ENCODE data around the gene LGR6. TPM values are rescaled to one million over a fixed set of nuclear protein-coding genes. Genes with fewer than 3 reads are reported as not detected.
A peak's percentile ranks its signal among the peaks of the same experiment; 100 is the strongest.

The LGR6 gene
- total and polyA plus RNA-seq, 2 experiments from 2014 or later, result 0.66 to 0.89 TPM

DNA sequence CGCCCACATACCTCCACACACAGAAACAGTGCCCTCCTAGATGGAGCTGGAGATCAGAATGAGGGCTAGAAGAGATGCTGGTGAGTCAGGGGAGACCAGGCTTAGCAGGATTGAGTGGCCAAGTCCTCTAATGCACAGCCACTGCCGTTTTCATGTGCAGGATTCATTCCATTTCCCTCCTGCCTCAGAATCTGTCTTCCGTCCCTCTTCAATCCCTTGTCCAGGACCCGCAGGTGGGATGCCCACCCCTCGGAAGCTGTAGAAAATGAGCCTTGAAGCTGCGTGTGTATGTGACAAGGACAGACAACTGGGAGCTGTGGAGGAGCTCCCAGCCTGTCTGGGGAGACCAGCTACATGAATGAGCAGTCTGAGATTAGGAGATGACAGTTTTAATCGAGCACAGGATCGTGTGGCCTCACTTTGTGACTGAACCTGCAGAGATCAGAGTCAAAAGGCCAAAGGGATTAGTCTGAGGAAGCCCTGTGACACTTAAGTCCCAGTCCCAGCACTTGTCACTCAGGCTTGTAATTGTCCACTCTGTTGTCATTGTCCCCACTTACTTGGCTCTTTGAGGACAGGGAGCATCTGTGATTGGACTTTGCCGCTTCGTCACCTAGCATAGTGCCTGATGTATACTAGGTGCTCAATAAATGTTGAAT lies 22.0 kb downstream of the LGR6 start:
- Mint-ChIP-seq H3K4me1 (peaks cover 24% of the 10 kb centered on the region), H3K9me3 (no peaks in the 10 kb centered on the region), H3K36me3 (ENCODE audit: low read depth) (no peaks in the 10 kb centered on the region), H3K27ac (no peak overlapping the region), H3K27me3 (ENCODE audit: insufficient read depth, low read depth, poor library complexity) (peaks cover 15% of the 10 kb centered on the region), H3K4me3 (no peak overlapping the region; the same call in 2 of the 3 replicates)
- Histone ChIP-seq H3K79me2 (replicated peaks; ENCODE audit: insufficient read depth) (no peaks in the 10 kb centered on the region), H3K4me3 (no peak overlapping the region), H4K20me1 (replicated peaks; ENCODE audit: insufficient read depth) (no peaks in the 10 kb centered on the region), H3K4me2 (no peak overlapping the region), H2AFZ (no peak overlapping the region), H3K27me3 (ENCODE audit: insufficient read depth) (peaks cover 5% of the 10 kb centered on the region), H3K9me2 (ENCODE audit: insufficient read depth) (no peaks in the 10 kb centered on the region), H3F3A (replicated peaks; ENCODE audit: low read depth) (no peaks in the 10 kb centered on the region), H3K27ac (ENCODE audit: low read depth) (no peak overlapping the region), H3K36me3 (ENCODE audit: insufficient read depth) (no peaks in the 10 kb centered on the region), H3K4me1 (ENCODE audit: insufficient read depth) (peaks cover 6% of the 10 kb centered on the region)
- TF ChIP-seq CREB1 (CRISPR knock-in tag; IDR thresholded peaks at IDR 0.05; ENCODE audit: low read depth) (no peak), POLR2AphosphoS5 (IDR thresholded peaks at IDR 0.05; ENCODE audit: low read depth) (no peak)
- TF ChIP-seq, protein P1, sequence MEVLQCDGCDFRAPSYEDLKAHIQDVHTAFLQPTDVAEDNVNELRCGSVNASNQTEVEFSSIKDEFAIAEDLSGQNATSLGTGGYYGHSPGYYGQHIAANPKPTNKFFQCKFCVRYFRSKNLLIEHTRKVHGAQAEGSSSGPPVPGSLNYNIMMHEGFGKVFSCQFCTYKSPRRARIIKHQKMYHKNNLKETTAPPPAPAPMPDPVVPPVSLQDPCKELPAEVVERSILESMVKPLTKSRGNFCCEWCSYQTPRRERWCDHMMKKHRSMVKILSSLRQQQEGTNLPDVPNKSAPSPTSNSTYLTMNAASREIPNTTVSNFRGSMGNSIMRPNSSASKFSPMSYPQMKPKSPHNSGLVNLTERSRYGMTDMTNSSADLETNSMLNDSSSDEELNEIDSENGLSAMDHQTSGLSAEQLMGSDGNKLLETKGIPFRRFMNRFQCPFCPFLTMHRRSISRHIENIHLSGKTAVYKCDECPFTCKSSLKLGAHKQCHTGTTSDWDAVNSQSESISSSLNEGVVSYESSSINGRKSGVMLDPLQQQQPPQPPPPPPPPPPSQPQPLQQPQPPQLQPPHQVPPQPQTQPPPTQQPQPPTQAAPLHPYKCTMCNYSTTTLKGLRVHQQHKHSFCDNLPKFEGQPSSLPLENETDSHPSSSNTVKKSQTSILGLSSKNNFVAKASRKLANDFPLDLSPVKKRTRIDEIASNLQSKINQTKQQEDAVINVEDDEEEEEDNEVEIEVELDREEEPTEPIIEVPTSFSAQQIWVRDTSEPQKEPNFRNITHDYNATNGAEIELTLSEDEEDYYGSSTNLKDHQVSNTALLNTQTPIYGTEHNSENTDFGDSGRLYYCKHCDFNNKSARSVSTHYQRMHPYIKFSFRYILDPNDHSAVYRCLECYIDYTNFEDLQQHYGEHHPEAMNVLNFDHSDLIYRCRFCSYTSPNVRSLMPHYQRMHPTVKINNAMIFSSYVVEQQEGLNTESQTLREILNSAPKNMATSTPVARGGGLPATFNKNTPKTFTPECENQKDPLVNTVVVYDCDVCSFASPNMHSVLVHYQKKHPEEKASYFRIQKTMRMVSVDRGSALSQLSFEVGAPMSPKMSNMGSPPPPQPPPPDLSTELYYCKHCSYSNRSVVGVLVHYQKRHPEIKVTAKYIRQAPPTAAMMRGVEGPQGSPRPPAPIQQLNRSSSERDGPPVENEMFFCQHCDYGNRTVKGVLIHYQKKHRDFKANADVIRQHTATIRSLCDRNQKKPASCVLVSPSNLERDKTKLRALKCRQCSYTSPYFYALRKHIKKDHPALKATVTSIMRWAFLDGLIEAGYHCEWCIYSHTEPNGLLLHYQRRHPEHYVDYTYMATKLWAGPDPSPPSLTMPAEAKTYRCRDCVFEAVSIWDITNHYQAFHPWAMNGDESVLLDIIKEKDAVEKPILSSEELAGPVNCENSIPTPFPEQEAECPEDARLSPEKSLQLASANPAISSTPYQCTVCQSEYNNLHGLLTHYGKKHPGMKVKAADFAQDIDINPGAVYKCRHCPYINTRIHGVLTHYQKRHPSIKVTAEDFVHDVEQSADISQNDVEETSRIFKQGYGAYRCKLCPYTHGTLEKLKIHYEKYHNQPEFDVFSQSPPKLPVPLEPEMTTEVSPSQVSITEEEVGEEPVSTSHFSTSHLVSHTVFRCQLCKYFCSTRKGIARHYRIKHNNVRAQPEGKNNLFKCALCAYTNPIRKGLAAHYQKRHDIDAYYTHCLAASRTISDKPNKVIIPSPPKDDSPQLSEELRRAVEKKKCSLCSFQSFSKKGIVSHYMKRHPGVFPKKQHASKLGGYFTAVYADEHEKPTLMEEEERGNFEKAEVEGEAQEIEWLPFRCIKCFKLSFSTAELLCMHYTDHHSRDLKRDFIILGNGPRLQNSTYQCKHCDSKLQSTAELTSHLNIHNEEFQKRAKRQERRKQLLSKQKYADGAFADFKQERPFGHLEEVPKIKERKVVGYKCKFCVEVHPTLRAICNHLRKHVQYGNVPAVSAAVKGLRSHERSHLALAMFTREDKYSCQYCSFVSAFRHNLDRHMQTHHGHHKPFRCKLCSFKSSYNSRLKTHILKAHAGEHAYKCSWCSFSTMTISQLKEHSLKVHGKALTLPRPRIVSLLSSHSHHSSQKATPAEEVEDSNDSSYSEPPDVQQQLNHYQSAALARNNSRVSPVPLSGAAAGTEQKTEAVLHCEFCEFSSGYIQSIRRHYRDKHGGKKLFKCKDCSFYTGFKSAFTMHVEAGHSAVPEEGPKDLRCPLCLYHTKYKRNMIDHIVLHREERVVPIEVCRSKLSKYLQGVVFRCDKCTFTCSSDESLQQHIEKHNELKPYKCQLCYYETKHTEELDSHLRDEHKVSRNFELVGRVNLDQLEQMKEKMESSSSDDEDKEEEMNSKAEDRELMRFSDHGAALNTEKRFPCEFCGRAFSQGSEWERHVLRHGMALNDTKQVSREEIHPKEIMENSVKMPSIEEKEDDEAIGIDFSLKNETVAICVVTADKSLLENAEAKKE (CRISPR knock-in tag; IDR thresholded peaks at IDR 0.05), result no peak
- DNase-seq (ENCODE audit: low spot score), result no peak
- no peak for ATAC-seq

DNA sequence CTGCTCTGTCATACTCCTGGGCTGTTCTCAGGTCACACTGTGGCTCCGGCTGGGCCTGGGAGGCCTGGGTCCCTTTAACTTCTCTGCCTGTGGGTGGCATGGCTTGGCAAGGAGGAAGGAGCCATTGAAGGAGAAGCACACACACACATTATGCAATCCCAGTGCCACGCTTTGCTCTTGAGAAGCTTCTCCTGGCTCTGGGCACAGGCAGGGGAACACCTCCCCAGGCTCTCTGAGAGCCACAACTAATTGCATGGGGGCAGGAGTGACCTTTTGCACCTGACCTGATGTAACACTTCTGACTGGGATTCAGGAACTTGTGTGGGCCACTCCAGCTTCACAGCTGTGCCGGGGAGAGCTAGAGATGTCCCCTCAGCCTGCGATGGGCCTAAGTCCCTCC lies 23.1 kb downstream of the LGR6 start:
- Histone ChIP-seq H3K9me2 (ENCODE audit: insufficient read depth) (no peaks in the 10 kb centered on the region), H3K36me3 (ENCODE audit: insufficient read depth) (no peaks in the 10 kb centered on the region), H3K4me1 (ENCODE audit: insufficient read depth) (peaks cover 6% of the 10 kb centered on the region), H3K79me2 (replicated peaks; ENCODE audit: insufficient read depth) (no peaks in the 10 kb centered on the region), H3K27ac (ENCODE audit: low read depth) (no peak overlapping the region), H3K27me3 (ENCODE audit: insufficient read depth) (peaks cover 5% of the 10 kb centered on the region), H2AFZ (0 out of 2 replicates have a peak overlapping the region, but pooled peaks have one; percentile 56), H3F3A (replicated peaks; ENCODE audit: low read depth) (no peaks in the 10 kb centered on the region), H4K20me1 (replicated peaks; ENCODE audit: insufficient read depth) (no peaks in the 10 kb centered on the region), H3K4me2 (no peak overlapping the region), H3K4me3 (no peak overlapping the region)
- ATAC-seq (no peak), DNase-seq (ENCODE audit: low spot score) (no peak)
- no peaks in the 10 kb centered on the region for H3K36me3 Mint-ChIP-seq (ENCODE audit: low read depth)
- H3K9me3 Mint-ChIP-seq, result no peaks in the 10 kb centered on the region
- no peak overlapping the region for H3K4me3 Mint-ChIP-seq
- H3K27ac Mint-ChIP-seq, result no peak overlapping the region
- peaks cover 29% of the 10 kb centered on the region for H3K4me1 Mint-ChIP-seq
- H3K27me3 Mint-ChIP-seq (ENCODE audit: insufficient read depth, low read depth, poor library complexity), result peaks cover 15% of the 10 kb centered on the region
- TF ChIP-seq JUNB (IDR thresholded peaks at IDR 0.05; ENCODE audit: unreplicated experiment) (no peak), POLR2AphosphoS5 (IDR thresholded peaks at IDR 0.05; ENCODE audit: low read depth) (no peak), EZH2phosphoT487 (IDR thresholded peaks at IDR 0.05; ENCODE audit: unreplicated experiment) (no peak), CREB1 (CRISPR knock-in tag; IDR thresholded peaks at IDR 0.05; ENCODE audit: low read depth) (no peak)
- TF ChIP-seq, protein P2, sequence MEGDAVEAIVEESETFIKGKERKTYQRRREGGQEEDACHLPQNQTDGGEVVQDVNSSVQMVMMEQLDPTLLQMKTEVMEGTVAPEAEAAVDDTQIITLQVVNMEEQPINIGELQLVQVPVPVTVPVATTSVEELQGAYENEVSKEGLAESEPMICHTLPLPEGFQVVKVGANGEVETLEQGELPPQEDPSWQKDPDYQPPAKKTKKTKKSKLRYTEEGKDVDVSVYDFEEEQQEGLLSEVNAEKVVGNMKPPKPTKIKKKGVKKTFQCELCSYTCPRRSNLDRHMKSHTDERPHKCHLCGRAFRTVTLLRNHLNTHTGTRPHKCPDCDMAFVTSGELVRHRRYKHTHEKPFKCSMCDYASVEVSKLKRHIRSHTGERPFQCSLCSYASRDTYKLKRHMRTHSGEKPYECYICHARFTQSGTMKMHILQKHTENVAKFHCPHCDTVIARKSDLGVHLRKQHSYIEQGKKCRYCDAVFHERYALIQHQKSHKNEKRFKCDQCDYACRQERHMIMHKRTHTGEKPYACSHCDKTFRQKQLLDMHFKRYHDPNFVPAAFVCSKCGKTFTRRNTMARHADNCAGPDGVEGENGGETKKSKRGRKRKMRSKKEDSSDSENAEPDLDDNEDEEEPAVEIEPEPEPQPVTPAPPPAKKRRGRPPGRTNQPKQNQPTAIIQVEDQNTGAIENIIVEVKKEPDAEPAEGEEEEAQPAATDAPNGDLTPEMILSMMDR (conservative IDR thresholded peaks at IDR 0.05; ENCODE audit: low read depth in 2 of 2), result no peak
- TF ChIP-seq, protein P3, sequence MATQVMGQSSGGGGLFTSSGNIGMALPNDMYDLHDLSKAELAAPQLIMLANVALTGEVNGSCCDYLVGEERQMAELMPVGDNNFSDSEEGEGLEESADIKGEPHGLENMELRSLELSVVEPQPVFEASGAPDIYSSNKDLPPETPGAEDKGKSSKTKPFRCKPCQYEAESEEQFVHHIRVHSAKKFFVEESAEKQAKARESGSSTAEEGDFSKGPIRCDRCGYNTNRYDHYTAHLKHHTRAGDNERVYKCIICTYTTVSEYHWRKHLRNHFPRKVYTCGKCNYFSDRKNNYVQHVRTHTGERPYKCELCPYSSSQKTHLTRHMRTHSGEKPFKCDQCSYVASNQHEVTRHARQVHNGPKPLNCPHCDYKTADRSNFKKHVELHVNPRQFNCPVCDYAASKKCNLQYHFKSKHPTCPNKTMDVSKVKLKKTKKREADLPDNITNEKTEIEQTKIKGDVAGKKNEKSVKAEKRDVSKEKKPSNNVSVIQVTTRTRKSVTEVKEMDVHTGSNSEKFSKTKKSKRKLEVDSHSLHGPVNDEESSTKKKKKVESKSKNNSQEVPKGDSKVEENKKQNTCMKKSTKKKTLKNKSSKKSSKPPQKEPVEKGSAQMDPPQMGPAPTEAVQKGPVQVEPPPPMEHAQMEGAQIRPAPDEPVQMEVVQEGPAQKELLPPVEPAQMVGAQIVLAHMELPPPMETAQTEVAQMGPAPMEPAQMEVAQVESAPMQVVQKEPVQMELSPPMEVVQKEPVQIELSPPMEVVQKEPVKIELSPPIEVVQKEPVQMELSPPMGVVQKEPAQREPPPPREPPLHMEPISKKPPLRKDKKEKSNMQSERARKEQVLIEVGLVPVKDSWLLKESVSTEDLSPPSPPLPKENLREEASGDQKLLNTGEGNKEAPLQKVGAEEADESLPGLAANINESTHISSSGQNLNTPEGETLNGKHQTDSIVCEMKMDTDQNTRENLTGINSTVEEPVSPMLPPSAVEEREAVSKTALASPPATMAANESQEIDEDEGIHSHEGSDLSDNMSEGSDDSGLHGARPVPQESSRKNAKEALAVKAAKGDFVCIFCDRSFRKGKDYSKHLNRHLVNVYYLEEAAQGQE (IDR thresholded peaks at IDR 0.05; ENCODE audit: unreplicated experiment), result no peak

Measured in GM23338 (cell line).